ENCODE results near the gene GDAP2. TPM values are rescaled to one million over a fixed set of nuclear protein-coding genes. Genes with fewer than 3 reads are reported as not detected.

The GDAP2 gene
- total and polyA plus RNA-seq, 10 donors, result 3.0 to 44.6 (median 33.3) TPM

- no peak for DNase-seq
- H3K36me3 ChIP-seq, result peaks cover 2 to 93% (median 48%) of the 10 kb centered on the region in 6 donors
- no peak overlapping the region for H3K4me3 ChIP-seq
- no peaks in the 10 kb centered on the region for H3K4me1 ChIP-seq
- H3K27ac ChIP-seq, result no peak overlapping the region
- H3K27me3 ChIP-seq (replicated peaks in 1 of 7), result no peaks in the 10 kb centered on the region
- no peaks in the 10 kb centered on the region for H3K9me3 ChIP-seq
- WGBS, 5 donors, result 28 to 38% (median 33%) methylated on average over 4 of the region's 4 CpGs
- peak in 9 of 11 experiments; percentile 29 to 69 (median 60) for TF ChIP-seq CTCF (IDR thresholded peaks at IDR 0.05 in 8 of 11, conservative IDR thresholded peaks at IDR 0.05 in 3 of 11)
- no peak for TF ChIP-seq POLR2AphosphoS5 (IDR thresholded peaks at IDR 0.05)
- intact Hi-C loops (cut with DNase I; ENCODE audit: low total_unique reads), result loop anchor here (10.0 kb wide), 2 partner anchors 381 to 811 kb away; no protein-coding TSS in a partner anchor
Observed at GRCh38 chr1:117895482-117896114, 33.8 kb downstream of the GDAP2 start.

GRCh38 chr1:117894078-117894477, 35.3 kb downstream of the GDAP2 start:
- H3K36me3 ChIP-seq, result peaks cover 2 to 91% (median 43%) of the 10 kb centered on the region in 6 donors
- intact Hi-C loops (cut with DNase I; ENCODE audit: low total_unique reads), result loop anchor here (10.0 kb wide), 2 partner anchors 379 to 809 kb away; no protein-coding TSS in a partner anchor
- WGBS, 5 donors, result 90 to 97% (median 95%) methylated on average over 1 of the region's 1 CpG

DNA sequence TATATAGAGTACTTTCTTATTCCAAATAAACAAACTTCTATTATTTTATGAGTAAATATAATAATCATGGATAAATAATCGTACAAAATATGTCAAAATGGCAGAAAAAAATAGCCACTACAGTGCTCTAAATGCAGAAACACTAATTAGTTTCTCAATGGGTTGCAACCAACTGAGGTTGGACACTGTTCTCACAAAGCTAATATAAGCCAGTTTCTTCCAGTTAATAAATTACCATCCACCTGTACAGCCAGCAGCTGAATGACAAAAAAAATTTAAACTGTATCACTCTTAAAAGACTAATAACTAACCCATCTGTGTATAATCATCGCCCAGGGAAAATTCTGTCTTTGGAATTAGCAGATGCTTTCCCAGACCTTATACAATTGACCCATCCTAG, 36.9 kb downstream of the GDAP2 start:
- peaks cover 0 to 91% (median 31%) of the 10 kb centered on the region in 6 donors for H3K36me3 ChIP-seq

More at GRCh38 chr1:117894078-117894477, 35.3 kb downstream of the GDAP2 start:
- no peaks in the 10 kb centered on the region for H3K4me1 ChIP-seq
- H3K4me3 ChIP-seq, result no peak overlapping the region
- H3K27me3 ChIP-seq (replicated peaks in 1 of 7), result no peaks in the 10 kb centered on the region
- no peak overlapping the region for H3K27ac ChIP-seq
- no peak for TF ChIP-seq POLR2A (IDR thresholded peaks at IDR 0.05)
- TF ChIP-seq CTCF (IDR thresholded peaks at IDR 0.05 in 8 of 11, conservative IDR thresholded peaks at IDR 0.05 in 3 of 11), result no peak
- no peak for TF ChIP-seq POLR2AphosphoS5 (IDR thresholded peaks at IDR 0.05)
- no peaks in the 10 kb centered on the region for H3K9me3 ChIP-seq
- DNase-seq, result no peak

More for the DNA sequence above, 36.9 kb downstream of the GDAP2 start:
- no peaks in the 10 kb centered on the region for H3K27me3 ChIP-seq (replicated peaks in 1 of 7)
- H3K9me3 ChIP-seq, result no peaks in the 10 kb centered on the region
- WGBS, 5 donors, result 90 to 96% (median 95%) methylated on average over 2 of the region's 2 CpGs
- no peak for DNase-seq
- TF ChIP-seq CTCF (IDR thresholded peaks at IDR 0.05 in 8 of 11, conservative IDR thresholded peaks at IDR 0.05 in 3 of 11), result no peak
- TF ChIP-seq POLR2AphosphoS5 (IDR thresholded peaks at IDR 0.05), result no peak
- no peak for TF ChIP-seq POLR2A (IDR thresholded peaks at IDR 0.05)
- H3K27ac ChIP-seq, result no peak overlapping the region
- no peaks in the 10 kb centered on the region for H3K4me1 ChIP-seq
- H3K4me3 ChIP-seq, result no peak overlapping the region
- intact Hi-C loops (cut with DNase I; ENCODE audit: low total_unique reads), result loop anchor here (10.0 kb wide), 2 partner anchors 378 to 808 kb away; no protein-coding TSS in a partner anchor
